HepG2 (cell line): ENCODE results near the gene KATNAL1. TPM values are rescaled to one million over a fixed set of nuclear protein-coding genes. Genes with fewer than 3 reads are reported as not detected.

Source experiments
- ATAC-seq: fragments of 200-7000 bp; cut with Tn5 transposase; 3 replicates; pipeline ENCODE4 v1.9.1; 2020; ENCODE audit warnings: mild to moderate bottlenecking, moderate library complexity
- BruUV-seq: library from RNA; stranded (reverse); fragments of 400-500 nt; replicated peaks from 2 replicates; lab custom pipeline; 2021; lab: Mats Ljungman, UMichigan
- CTCF ChIA-PET: fragments of 300-600 bp; formaldehyde crosslinking; extraction: SDS; loops from one replicate; lab custom pipeline; 2021; ENCODE audit warnings: low total read pairs, inconsistent platforms, low intra/inter-chr PET ratio; lab: Yijun Ruan, JAX
- POLR2A ChIA-PET: fragments of 350-600 bp; sonication (Branson Sonifier 250); formaldehyde crosslinking; loops from one replicate; lab custom pipeline; 2020; ENCODE audit warnings: antibody characterized with exemption, inconsistent platforms; lab: Yijun Ruan, JAX
- DNase-seq: peaks from one replicate; pipeline ENCODE4 v3.0.0-alpha.2; 2015; ENCODE audit warnings: low spot score
- FAIRE-seq: peaks from 3 replicates; lab custom pipeline; 2011; peaks lifted over from hg19 to GRCh38; lab: Jason Lieb, UNC
- H2AFZ ChIP-seq: one replicate; pipeline ENCODE4 v1.6.1; 2011; ENCODE audit warnings: low read length, inconsistent platforms
- H3K27ac ChIP-seq: fragments of 300-600 bp; 3 replicates; pipeline ENCODE4 v1.8.0; 2011; ENCODE audit warnings: mixed run types, mild to moderate bottlenecking, mixed read lengths, low read length, inconsistent platforms; ENCODE audit not compliant: insufficient read depth; ENCODE audit errors: extremely low read length
- H3K27me3 ChIP-seq, 2 experiments: fragments of 200-600 bp in 1 of 2; 2 replicates in 1 of 2; 3 replicates in 1 of 2; pipeline versions ENCODE4 v1.6.0 to v1.8.0; 2011; ENCODE audit warnings: low read length in 2 of 2, mild to moderate bottlenecking in 2 of 2, moderate library complexity in 2 of 2, inconsistent platforms in 1 of 2; ENCODE audit not compliant: insufficient read depth in 2 of 2, control insufficient read depth in 1 of 2
- H3K36me3 ChIP-seq, 2 experiments: fragments of 200-600 bp in 1 of 2; replicated peaks in 1 of 2; 2 replicates in 1 of 2; 3 replicates in 1 of 2; pipeline versions ENCODE4 v1.5.1 to v1.8.0; 2011; ENCODE audit warnings: low read length in 2 of 2, inconsistent platforms in 1 of 2; ENCODE audit not compliant: insufficient read depth in 2 of 2, control insufficient read depth in 1 of 2
- H3K4me1 ChIP-seq: 2 replicates; pipeline ENCODE4 v1.5.1; 2012; ENCODE audit warnings: low read length, inconsistent platforms; ENCODE audit not compliant: insufficient read depth
- H3K4me2 ChIP-seq: 2 replicates; pipeline ENCODE4 v1.6.0; 2011; ENCODE audit warnings: low read depth, low read length, inconsistent platforms
- H3K4me3 ChIP-seq, 3 experiments: fragments of 200-600 bp in 1 of 3; sonication (generic), shearing (Covaris generic) in 1 of 3; replicated peaks in 1 of 3; 2 replicates each; pipeline ENCODE4 v1.5.1; 2011 to 2016; ENCODE audit warnings: low read length in 3 of 3, inconsistent platforms in 2 of 3, low read depth in 2 of 3, mild to moderate bottlenecking in 2 of 3, control low read depth in 1 of 3, mixed read lengths in 1 of 3; ENCODE audit not compliant: insufficient read depth in 1 of 3
- H3K79me2 ChIP-seq: one replicate; pipeline ENCODE4 v1.6.1; 2011; ENCODE audit warnings: low read length, inconsistent platforms; ENCODE audit not compliant: insufficient read depth
- H3K9ac ChIP-seq: 2 replicates; pipeline ENCODE4 v1.6.0; 2011; ENCODE audit warnings: mild to moderate bottlenecking, low read depth, low read length, inconsistent platforms; ENCODE audit not compliant: insufficient read depth
- H3K9me3 ChIP-seq: 2 replicates; pipeline ENCODE4 v1.5.1; 2012; ENCODE audit warnings: mild to moderate bottlenecking, low read length
- H4K20me1 ChIP-seq: 2 replicates; pipeline ENCODE4 v1.6.0; 2011; ENCODE audit warnings: inconsistent platforms, mild to moderate bottlenecking, low read length, moderate library complexity; ENCODE audit not compliant: insufficient read depth
- FOXO4 ChIP-seq: sonication (generic); formaldehyde crosslinking; conservative IDR thresholded peaks from 2 replicates; pipeline ENCODE4 v1.8.1; 2023; ENCODE audit warnings: missing genetic modification reagents
- GPN1 ChIP-seq: sonication (generic); formaldehyde crosslinking; IDR thresholded peaks from 2 replicates; pipeline ENCODE4 v1.5.1; 2020; ENCODE audit warnings: missing genetic modification reagents, borderline replicate concordance
- RFXAP ChIP-seq: sonication (generic); formaldehyde crosslinking; IDR thresholded peaks from 2 replicates; pipeline ENCODE4 v1.4.0; 2020; ENCODE audit warnings: missing genetic modification reagents, borderline replicate concordance
- SATB2 ChIP-seq: sonication (generic); formaldehyde crosslinking; IDR thresholded peaks from 2 replicates; pipeline ENCODE4 v1.5.0; 2020; ENCODE audit warnings: missing genetic modification reagents
- SRSF1 ChIP-seq: fragments of 200-400 bp; formaldehyde crosslinking; optimal IDR thresholded peaks from 2 replicates; pipeline ENCODE3; 2017; ENCODE audit warnings: mild to moderate bottlenecking, low read depth, low read length, moderate library complexity
- THAP9 ChIP-seq: sonication (generic); formaldehyde crosslinking; IDR thresholded peaks from 2 replicates; pipeline ENCODE4; 2020; ENCODE audit warnings: missing genetic modification reagents, mild to moderate bottlenecking, borderline replicate concordance
- ZBED4 ChIP-seq: sonication (generic); formaldehyde crosslinking; IDR thresholded peaks from 2 replicates; pipeline ENCODE4 v1.4.0; 2020; ENCODE audit warnings: missing genetic modification reagents, borderline replicate concordance
- ZBTB3 ChIP-seq: sonication (generic); formaldehyde crosslinking; IDR thresholded peaks from 2 replicates; pipeline ENCODE4 v1.4.0; 2020; ENCODE audit warnings: low read depth, mild to moderate bottlenecking, moderate library complexity, missing genetic modification reagents, borderline replicate concordance
- ZFP36L2 ChIP-seq: sonication (generic); formaldehyde crosslinking; IDR thresholded peaks from 2 replicates; pipeline ENCODE4 v1.4.0; 2020; ENCODE audit warnings: missing genetic modification reagents
- ZFP37 ChIP-seq: sonication (generic); formaldehyde crosslinking; IDR thresholded peaks from 2 replicates; pipeline ENCODE4 v1.4.0; 2020; ENCODE audit warnings: missing genetic modification reagents, borderline replicate concordance
- ZNF704 ChIP-seq: sonication (generic); formaldehyde crosslinking; IDR thresholded peaks from 2 replicates; pipeline ENCODE4 v1.8.1; 2023; ENCODE audit warnings: mild to moderate bottlenecking, inconsistent platforms, moderate library complexity, missing genetic modification reagents, borderline replicate concordance
- ZNF761 ChIP-seq: sonication (generic); formaldehyde crosslinking; conservative IDR thresholded peaks from 2 replicates; pipeline ENCODE4 v1.4.0; 2020; ENCODE audit warnings: mild to moderate bottlenecking, missing genetic modification reagents
- WGBS: methylation state at CpG from one replicate; pipeline ENCODE4 v1.1.6; 2017; ENCODE audit warnings: low lambda C conversion rate; 5-methylcytosine and 5-hydroxymethylcytosine counted together
- in situ Hi-C: cut with HindIII; loops from 2 replicates; pipeline ENCODE4 v1.10.0; 2017; ENCODE audit warnings: low pct_unique_long_range_greater_than_20kb; ENCODE audit not compliant: extremely low pct_ligation_motif_present
- intact Hi-C: fragments of 100-400 bp; cut with micrococcal nuclease; formaldehyde crosslinking; loops from one replicate; pipeline ENCODE4 v1.10.0; 2022; ENCODE audit not compliant: unreplicated experiment
- polyA plus RNA-seq, 8 experiments: library from polyadenylated mRNA; depleted of rRNA in 3 of 8; stranded (reverse) in 7 of 8; unstranded in 1 of 8; fragments of >200 nt; fragmentation: Illumina TruSeq in 4 of 8; extraction: Trizol in 4 of 8; gene quantifications; 2 replicates each; pipeline versions ENCODE4 v1.2.1 to v1.2.3, GENCODE V29; 2011 to 2016; ENCODE audit warnings: low read depth in 4 of 8, missing spikeins in 1 of 8, mixed read lengths in 1 of 8; ENCODE audit not compliant: insufficient read depth in 1 of 8
- total RNA-seq, 5 experiments: library from RNA; depleted of rRNA; stranded (reverse); fragments of >200 nt; fragmentation: Illumina TruSeq; extraction: Trizol; gene quantifications; 2 replicates each; pipeline ENCODE4 v1.2.3, GENCODE V29; 2016; ENCODE audit warnings: low read depth in 1 of 5

KATNAL1 gene
- total and polyA plus RNA-seq, 2 of the 13 experiments (the other 11 are each of a cell fraction or from before 2014, with no cell fraction given) = 3.2 to 11.8 TPM

GRCh38 chr13:30191491-30192100 is 115.8 kb downstream of the KATNAL1 start:
- H3K4me3 ChIP-seq = no peak overlapping the region
- H3K4me2 ChIP-seq = no peak overlapping the region
- CTCF ChIA-PET = no interaction called here
- FAIRE-seq (no peak), ATAC-seq (no peak), DNase-seq (no peak)
- H4K20me1 ChIP-seq = no peaks in the 10 kb centered on the region
- H3K4me1 ChIP-seq = peaks cover 9% of the 10 kb centered on the region; the same call in 1 of the 2 replicates
- TF ChIP-seq SATB2 (CRISPR knock-in tag) (no peak), ZBTB3 (CRISPR knock-in tag) (no peak), SRSF1 (no peak), ZFP36L2 (CRISPR knock-in tag) (no peak), THAP9 (CRISPR knock-in tag) (no peak), ZBED4 (CRISPR knock-in tag) (no peak), RFXAP (CRISPR knock-in tag) (no peak), FOXO4 (no peak), ZFP37 (CRISPR knock-in tag) (no peak), ZNF761 (CRISPR knock-in tag) (no peak), GPN1 (CRISPR knock-in tag) (no peak), ZNF704 (CRISPR knock-in tag) (no peak)
- H3K79me2 ChIP-seq = no peaks in the 10 kb centered on the region
- WGBS = 64% methylated on average over 5 of the region's 5 CpGs
- intact Hi-C loops (no loop called here), in situ Hi-C loops (no loop called here)
- no peak overlapping the region for H3K9ac ChIP-seq
- no peaks in the 10 kb centered on the region for H3K9me3 ChIP-seq
- BruUV-seq = no TSS peak
- no peak overlapping the region for H3K27ac ChIP-seq
- no peaks in the 10 kb centered on the region; a peak in 1 of 5 replicates for H3K36me3 ChIP-seq
- POLR2A ChIA-PET = no interaction called here
- H2AFZ ChIP-seq = no peak overlapping the region
- no peaks in the 10 kb centered on the region for H3K27me3 ChIP-seq
